ENCODE results near the gene IGF1R. TPM values are rescaled to one million over a fixed set of nuclear protein-coding genes. Genes with fewer than 3 reads are reported as not detected.

IGF1R gene
- total and polyA plus RNA-seq, 8 donors: 8.1 to 50.3 (median 36.0) TPM

GRCh38 chr15:98769867-98770266 lies 121.5 kb downstream of the IGF1R start:
- Histone ChIP-seq H3K4me1 (peaks cover 26 to 40% (median 36%) of the 10 kb centered on the region in 3 donors), H3K4me3 (no peak overlapping the region), H3K36me3 (no peaks in the 10 kb centered on the region), H3K27me3 (no peaks in the 10 kb centered on the region), H3K9me3 (no peaks in the 10 kb centered on the region), H3K27ac (no peak overlapping the region)
- 50 to 54% methylated on average over 6 of the region's 6 CpGs for WGBS, 2 donors
- FAIRE-seq (no peak), DNase-seq (no peak), ATAC-seq (peak in 3 of 4 donors; percentile 17 to 36 (median 20))
- TF ChIP-seq CTCF (IDR thresholded peaks at IDR 0.05): no peak
- intact Hi-C loops (cut with DNase I): loop anchor here in 2 of 3 donors (10.0 kb wide), 2 partner anchors 105 to 285 kb away; no protein-coding TSS in a partner anchor

GRCh38 chr15:98770984-98771383 lies 122.6 kb downstream of the IGF1R start:
- H3K27ac ChIP-seq: no peak overlapping the region
- peaks cover 33 to 49% (median 36%) of the 10 kb centered on the region in 3 donors for H3K4me1 ChIP-seq
- H3K36me3 ChIP-seq: no peaks in the 10 kb centered on the region
- intact Hi-C loops (cut with DNase I): loop anchor here in 2 of 3 donors (10.0 kb wide), 2 partner anchors 106 to 284 kb away; no protein-coding TSS in a partner anchor
- DNase-seq (no peak), FAIRE-seq (no peak), ATAC-seq (no peak)
- no peak for TF ChIP-seq CTCF (IDR thresholded peaks at IDR 0.05)
- no peaks in the 10 kb centered on the region for H3K27me3 ChIP-seq
- no peaks in the 10 kb centered on the region for H3K9me3 ChIP-seq
- WGBS, 2 donors: 47 to 62% methylated on average over 3 of the region's 3 CpGs
- no peak overlapping the region for H3K4me3 ChIP-seq

GRCh38 chr15:98771541-98771940 lies 123.2 kb downstream of the IGF1R start:
- DNase-seq (no peak), FAIRE-seq (no peak), ATAC-seq (peak in 3 of 4 donors; percentile 29 to 49 (median 29))
- intact Hi-C loops (cut with DNase I): loop anchor here in 2 of 3 donors (10.0 kb wide), 2 partner anchors 107 to 283 kb away; no protein-coding TSS in a partner anchor
- no peak overlapping the region for H3K4me3 ChIP-seq
- WGBS, 2 donors: 26 to 32% methylated on average over 4 of the region's 4 CpGs
- no peaks in the 10 kb centered on the region for H3K27me3 ChIP-seq
- no peaks in the 10 kb centered on the region for H3K36me3 ChIP-seq
- H3K27ac ChIP-seq: peak overlapping the region in 1 of 4 donors; percentile 37
- TF ChIP-seq CTCF (IDR thresholded peaks at IDR 0.05): no peak
- no peaks in the 10 kb centered on the region for H3K9me3 ChIP-seq
- peaks cover 39 to 54% (median 41%) of the 10 kb centered on the region in 3 donors for H3K4me1 ChIP-seq

- peaks cover 45 to 60% (median 52%) of the 10 kb centered on the region in 3 donors for H3K4me1 ChIP-seq
- intact Hi-C loops (cut with DNase I): loop anchor here in 2 of 3 donors (10.0 kb wide), 2 partner anchors 108 to 282 kb away; no protein-coding TSS in a partner anchor
- DNase-seq (no peak), FAIRE-seq (no peak), ATAC-seq (no peak)
- H3K27me3 ChIP-seq: no peaks in the 10 kb centered on the region
- no peak for TF ChIP-seq CTCF (IDR thresholded peaks at IDR 0.05)
- H3K4me3 ChIP-seq: no peak overlapping the region
- no peaks in the 10 kb centered on the region for H3K36me3 ChIP-seq
- 66 to 69% methylated on average over 3 of the region's 3 CpGs for WGBS, 2 donors
- peak overlapping the region in 1 of 4 donors; percentile 37 for H3K27ac ChIP-seq
- H3K9me3 ChIP-seq: no peaks in the 10 kb centered on the region
Observed at GRCh38 chr15:98772895-98773294, 124.6 kb downstream of the IGF1R start.

GRCh38 chr15:98773616-98774015 lies 125.3 kb downstream of the IGF1R start:
- Histone ChIP-seq H3K4me3 (no peak overlapping the region), H3K36me3 (no peaks in the 10 kb centered on the region), H3K4me1 (peaks cover 49 to 63% (median 55%) of the 10 kb centered on the region in 3 donors), H3K27ac (no peak overlapping the region), H3K9me3 (no peaks in the 10 kb centered on the region), H3K27me3 (no peaks in the 10 kb centered on the region)
- no peak for TF ChIP-seq CTCF (IDR thresholded peaks at IDR 0.05)
- FAIRE-seq: no peak
- intact Hi-C loops (cut with DNase I): loop anchor here in 2 of 3 donors (10.0 kb wide), 2 partner anchors 109 to 281 kb away; no protein-coding TSS in a partner anchor
- DNase-seq: no peak
- ATAC-seq: no peak
- WGBS, 2 donors: 84 to 89% methylated on average over 6 of the region's 6 CpGs

Data from pancreas (tissue), 10 donors.